SHP77 (cell line): ENCODE measurements around the gene ZNF180.
A peak's percentile ranks its signal among the peaks of the same experiment; 100 is the strongest.
"Not testable (repeated sequence)": the region's sequence is repeated elsewhere in the genome, so short reads cannot be mapped to it uniquely, and the experiment has no call there.

ENCODE experiments used
- DNase-seq, 2 experiments: peaks; one replicate each; lab custom pipeline; 2025; lab: John Stamatoyannopoulos, UW

The ZNF180 gene

DNA sequence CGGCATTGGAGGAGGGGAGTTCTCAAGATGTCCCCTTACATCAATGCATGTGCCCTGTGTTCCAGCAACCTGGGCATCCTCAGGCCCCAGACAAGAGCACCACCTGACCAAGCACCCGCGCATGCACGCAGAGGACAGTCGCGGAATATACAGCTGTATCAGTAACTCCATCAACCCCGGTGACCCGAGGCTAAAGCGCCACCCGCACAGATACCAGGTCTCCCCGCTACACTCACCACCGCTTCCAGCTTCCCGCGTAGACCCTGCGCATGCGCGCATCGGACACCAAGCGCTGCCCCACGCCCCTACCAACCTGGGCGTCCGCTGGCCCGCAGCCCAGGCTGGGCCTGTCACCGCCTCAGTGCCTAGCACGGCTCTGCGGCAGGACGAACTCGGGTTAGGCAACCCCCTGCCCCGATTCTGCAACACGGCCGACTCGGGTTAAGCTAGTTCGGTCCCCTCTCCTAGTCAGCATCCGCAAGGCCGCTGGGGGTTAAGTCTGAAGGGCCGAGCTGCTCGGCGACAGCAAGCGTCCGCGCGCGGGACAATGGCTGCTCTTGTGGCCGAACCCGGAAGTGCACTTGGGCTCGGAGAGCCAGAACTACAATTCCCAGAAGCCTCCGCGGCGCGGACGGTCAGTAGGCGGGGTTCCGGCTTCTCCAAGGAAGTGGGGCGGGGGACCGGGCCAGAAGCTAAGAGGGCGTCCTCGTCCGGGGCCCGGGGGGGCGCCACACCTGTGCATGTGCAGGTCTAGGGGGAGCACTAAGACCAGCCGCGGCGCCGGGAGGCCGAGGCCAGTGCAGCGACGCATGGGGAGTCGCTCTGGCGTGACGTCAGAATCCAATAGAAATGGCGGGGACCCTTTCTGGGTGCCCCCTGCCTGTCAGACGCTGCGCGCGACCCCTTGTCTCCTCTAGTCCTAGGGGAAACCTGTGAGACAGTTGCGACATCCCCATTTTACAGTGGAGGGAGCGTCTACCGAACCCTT is at the start of gene ZNF180:
Gene ZNF180, minus strand, starts transcription at position 561 of the 988 bp plus-strand sequence. CDS start 3,188 bp downstream, outside the sequence.
- DNase-seq: peak; percentile 92 to 95

DNA sequence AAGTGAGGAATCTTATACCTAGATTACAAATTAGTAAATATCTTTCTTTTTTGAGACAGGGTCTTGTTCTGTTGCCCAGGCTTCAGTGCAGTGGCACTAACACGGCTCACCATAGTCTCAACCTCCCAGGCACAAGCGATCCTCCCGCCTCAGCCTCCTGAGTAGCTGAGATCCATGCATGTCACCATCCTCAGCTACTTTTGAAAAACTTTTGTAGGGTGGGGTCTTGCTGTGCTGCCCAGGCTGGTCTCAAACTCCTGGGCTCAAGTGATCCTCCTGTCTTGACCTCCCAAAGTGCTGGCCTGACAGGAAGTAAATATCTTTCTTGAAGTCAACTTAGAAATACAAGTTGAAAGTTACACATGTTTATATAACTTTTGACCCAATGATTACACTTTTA is 49.2 kb upstream of the ZNF180 start:
- DNase-seq: no peak

DNA sequence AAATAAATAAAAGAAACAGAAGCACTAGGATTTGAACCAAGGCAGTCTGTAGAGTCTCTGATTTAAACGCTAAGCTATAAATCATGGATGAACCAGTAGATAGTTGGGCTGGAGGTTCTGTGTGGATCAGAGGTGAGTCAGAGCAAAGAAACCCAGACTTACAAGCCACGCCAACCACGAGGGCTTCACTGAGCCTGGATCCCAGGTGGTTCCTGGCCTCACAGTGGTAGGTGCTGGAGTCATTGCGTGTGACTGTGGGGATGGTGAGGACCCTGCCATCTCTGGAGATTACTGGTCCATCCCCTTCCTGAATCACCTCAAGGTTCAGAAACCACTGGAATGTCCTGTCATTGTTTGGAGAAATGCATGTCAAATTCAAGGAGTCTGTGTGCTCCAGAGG is 48.4 kb upstream of the ZNF180 start:
- no peak for DNase-seq

DNA sequence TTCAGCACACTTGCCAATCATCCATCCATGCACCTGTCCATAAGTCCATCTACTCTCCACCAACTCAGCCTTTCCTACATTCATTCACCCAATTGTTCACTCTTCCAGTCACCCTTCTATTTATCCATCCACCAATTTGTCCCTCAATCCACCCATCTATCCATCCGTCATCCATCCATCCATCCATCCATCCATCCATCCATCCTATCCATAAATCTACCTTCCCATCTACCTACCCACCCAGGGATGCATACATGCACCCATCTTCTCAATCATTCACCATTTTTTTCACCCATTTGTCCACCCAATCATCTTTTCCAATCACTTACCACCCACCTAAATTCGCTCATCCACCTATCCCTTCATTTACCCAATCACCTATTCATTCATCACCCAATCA is 43.7 kb upstream of the ZNF180 start:
- DNase-seq: no peak

DNA sequence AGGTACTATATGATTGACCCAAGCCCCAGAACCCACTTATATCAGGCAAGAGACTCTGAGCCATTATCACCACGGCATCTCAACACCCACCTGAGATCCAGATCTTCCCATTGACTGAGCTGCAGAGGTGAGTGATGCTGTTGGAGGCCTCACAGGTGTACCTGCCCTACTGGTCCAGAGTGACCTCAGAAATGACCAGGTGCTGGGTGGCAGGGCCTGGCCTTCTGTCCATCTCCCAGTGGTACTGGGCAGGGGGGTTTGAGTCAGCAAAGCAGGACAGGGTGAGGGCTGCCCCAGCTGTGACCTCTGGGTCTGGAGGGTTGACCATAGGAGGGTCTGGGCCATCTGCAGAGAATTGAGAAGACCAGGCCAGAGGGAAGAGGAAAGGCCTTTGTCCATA is 42.3 kb upstream of the ZNF180 start:
- DNase-seq: no peak

DNA sequence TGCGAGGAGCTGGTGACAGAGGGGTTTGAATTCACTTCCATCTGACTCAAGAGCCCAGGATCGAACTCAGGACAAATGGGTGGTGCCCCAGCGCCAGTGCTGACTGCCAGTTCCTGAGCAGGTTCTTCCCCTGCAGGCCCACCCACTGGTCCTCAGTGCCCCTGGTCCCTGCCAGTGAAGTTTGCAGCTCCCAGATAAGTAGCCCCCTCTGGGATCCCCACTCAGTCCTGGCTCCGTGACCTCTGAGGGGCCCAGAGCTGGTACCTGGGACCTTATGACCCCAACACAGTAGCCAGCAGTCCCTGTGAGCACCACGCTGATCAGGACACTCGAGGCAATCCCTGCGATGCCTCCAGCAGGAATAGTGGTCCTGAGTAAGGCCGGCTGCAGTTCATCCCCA is 40.4 kb upstream of the ZNF180 start:
- DNase-seq: no peak

DNA sequence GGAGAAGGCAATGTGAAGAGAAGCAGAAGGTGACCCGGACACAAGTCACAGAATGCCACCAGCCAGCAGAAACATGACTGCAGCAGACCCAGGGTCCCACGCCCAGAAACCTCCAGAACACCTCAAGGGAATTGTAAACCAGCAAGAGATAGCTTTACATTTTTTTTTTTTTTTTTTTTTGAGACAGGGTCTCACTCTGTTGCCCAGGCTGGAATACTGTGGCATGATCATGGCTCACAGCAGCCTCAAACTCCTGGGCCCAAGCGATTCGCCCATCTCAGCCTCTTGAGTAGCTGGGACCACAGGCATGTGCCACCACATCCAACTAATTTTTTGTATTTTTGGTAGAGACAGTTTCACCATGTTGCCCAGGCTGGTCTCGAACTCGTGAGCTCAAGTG is 39.7 kb upstream of the ZNF180 start:
- DNase-seq: no peak

DNA sequence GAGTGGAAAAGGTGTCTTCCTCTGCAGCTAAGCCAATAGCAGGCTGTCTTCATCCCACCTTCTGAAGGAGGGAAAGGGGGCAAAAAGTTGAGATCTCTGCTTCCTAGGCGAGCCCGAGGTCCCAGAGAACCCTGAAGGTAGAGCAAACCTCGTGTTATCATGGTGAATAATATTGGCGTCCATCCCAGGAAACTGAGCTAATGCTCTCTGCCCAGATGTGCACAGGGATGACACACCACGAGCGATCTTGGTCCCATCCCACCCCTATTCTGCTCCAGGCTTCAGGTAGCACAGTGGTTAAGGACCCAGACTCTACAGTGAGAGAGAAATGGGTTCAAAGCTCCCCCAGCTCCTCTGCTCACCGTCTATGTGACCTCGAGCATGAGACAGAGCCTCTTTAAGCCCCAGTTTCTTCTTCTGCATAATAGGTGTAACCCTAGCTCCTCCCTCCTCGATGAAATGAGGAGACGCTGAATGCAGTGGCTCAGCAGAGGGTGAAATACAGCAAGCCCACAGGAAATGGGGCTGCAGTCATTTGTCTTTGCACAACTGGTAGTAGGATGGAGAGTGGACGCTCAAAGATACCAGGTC is 39.0 kb upstream of the ZNF180 start:
- DNase-seq: no peak

DNA sequence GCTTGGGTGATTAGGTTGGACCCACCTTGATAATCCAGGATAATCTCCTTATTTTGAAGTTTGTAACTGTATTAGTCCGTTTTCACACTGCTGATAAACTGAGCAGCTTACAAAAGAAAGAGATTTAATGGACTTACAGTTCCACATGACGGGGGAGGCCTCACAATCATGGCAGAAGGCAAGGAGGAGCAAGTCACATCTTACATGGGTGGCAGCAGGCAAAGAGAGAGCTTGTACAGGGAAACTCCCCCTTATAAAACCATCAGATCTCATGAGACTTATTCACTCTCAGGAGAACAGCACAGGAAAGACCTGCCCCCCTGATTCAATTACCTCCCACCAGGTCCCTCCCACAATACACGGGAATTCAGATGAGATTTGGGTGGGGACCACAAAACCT is 35.0 kb upstream of the ZNF180 start:
- not testable (repeated sequence) for DNase-seq

DNA sequence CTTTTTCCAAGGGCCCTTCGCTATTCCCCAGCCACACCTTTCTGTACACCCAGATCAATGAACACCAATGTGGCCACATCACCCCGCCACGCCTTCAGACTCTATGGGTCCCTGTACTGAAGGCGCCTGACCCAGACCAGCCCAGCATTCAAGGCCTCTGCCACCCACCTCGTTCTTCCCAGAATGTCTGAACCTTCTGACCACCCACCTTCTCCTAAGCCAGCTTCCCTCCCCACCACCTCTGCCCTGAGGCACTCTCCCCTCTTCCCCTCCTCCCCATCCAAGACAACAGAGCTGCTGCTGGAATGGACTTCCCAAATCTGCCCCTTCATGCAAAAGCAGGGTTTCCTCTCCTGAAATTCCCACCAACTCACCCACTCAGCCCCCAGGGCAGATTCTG is 32.5 kb upstream of the ZNF180 start:
- DNase-seq: no peak

DNA sequence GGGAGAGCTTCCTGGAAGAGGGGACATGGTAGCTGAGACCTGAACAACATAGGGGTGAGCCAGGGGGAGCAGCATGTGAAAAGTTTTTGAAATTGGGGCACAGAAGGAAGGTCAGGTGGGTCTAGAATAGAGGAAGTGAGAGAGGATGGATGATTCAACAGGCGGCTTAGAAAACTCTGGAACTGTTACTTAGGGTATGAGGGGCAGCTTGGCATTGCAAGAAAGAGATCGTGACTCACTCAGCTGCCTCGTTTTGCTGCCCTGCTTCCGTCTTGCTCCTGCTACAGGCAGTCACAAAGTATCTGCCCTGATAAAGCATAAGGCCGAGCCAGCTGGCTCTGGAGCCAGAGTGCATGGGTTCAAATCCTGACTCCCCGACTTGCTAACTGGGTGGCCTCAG is 30.5 kb upstream of the ZNF180 start:
- no peak for DNase-seq

DNA sequence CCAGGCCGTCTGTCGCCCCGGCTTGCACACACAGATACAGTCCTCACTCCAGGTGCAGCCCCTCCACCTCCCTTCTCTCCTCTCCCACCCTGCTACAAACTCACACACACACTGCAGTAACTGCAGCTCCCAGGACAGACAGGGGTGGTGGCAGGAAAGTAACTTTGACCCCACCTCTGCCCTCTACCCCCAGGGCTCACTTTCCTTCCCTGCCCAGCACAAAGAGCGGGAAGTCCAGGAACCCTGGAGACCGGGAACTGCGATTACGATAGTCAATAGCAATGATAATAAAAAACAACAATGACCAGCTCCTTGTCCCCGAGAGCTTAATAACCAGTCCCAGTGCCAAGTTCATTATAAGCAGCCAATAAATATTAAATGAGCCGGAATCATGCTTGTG is 29.2 kb upstream of the ZNF180 start, which contains the start of gene CEACAM20:
Gene CEACAM20, minus strand, starts transcription at position 140 of the 400 bp plus-strand sequence. CDS start 166 bp downstream, outside the sequence.
- no peak for DNase-seq

DNA sequence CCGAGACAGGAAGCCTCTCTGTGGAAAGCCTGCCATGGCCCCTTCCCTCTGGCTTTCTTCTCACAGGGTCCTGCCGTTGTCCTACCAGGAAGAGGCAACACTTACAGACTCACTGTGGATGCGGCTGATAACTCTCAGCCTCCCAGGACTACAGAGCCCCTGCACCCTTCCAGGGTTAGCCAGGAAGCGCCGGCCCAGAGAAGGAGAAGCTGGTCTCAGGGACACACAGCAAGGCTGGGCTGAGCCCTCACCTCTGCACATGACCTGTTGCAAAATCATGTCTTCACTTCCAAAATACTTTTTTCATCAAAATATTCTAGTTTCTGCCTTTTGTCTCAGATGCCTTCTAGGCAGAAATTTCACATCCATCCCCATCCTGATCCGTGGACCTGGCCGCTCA is 27.2 kb upstream of the ZNF180 start:
- DNase-seq: no peak

DNA sequence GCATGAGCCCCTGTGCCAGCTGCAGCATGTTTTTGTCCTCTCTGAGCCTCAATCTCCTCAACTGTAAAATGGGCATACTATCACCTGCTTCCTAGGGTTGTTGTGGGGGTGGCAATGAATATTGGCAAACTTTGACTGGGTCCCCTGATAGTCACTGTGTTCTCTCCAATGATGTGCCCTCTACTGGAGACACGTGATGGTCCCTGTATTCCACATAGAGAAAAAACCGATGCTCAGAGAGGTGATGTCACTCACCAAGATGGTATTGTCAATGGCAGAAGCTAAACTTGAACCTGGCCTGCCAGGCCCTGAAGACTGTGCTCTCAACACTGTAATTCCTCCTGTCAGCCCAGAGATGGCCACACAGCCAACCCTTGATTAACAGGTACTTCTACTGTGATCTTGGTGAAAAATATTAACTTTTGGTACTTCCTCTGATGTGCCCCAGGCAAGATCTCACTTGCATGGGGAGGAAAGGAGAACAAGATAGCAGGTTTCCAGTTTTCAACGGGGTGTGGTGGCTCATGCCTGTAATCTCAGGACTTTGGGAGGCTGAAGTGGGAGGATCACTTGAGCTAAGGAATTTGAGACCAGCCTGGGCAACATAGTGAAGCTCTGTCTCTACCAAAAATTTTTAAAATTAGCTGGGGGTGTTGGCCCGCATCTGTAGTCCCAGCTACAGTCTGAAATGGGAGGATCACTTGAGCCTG is 25.6 kb upstream of the ZNF180 start:
- DNase-seq: no peak

DNA sequence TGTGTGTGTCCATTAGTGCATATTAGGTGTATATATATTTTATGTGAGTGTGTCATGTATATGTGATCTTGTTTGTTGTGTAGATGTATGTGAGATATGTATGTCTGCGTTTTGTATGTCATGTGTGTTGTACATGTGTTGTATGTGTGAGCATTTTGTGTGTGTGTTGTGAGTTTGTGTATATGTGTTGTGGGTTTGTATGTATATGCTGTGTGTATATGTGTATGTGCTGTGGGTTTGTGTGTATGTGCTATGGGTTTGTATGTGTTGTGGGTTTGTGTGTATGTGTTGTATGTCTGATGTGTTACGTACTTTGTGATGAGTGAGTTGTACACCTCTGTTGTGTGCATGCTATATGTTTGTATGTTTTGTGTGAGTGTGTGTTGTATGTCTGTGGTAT is 21.0 kb upstream of the ZNF180 start:
- DNase-seq: no peak

DNA sequence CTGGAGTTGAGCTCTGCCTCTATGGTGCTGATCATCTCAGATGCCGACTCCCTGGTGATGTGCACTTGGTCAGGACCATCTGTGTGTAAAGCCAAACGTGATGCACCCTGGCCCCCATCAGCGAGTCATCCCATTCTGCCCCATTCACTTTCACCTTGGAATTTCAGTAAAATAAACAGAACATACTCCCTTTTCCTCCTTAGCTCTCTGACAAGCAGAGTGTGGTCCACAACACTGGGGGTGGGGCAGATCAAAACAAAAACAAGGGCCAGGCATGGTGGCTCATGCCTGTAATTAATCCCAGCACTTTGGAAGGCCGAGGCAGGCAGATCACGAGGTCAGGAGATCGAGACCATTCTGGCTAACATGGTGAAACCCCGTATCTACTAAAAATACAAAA is 16.8 kb upstream of the ZNF180 start:
- DNase-seq: no peak

DNA sequence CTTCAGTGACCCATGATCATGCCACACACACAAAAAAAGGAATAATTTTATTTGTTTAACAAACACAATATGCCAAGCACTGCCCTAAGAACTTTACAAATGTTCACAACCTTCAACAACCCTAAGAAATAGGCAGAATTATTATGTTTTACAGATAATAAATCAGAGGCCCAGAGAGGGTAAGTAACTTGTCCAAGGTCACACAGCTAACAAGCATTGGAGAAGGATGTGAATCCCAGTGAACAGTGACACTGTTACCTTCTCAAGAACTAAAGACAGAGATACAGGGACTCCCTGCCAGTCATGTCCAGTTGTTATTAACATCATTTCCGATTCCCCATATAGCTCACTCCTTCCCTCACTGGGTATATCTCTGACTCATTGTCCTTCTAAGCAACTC is 15.6 kb upstream of the ZNF180 start:
- DNase-seq: no peak

DNA sequence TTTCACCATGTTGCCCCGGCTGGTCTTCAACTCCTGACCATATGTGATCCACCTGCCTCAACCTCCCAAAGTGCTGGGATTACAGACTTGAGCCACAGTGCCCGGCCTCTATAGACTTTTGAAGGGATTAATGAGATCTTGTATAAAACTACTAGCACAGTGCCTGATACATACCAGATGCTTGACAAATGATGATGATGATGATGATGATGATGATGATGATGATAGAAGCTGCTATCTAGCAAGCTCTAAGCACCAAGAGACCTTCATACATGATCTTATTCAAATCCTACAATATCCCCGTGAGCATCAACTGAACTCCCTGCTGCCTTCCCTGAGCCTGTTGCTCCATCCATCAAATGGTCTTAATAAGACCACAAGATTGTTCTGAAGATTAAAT is 14.7 kb upstream of the ZNF180 start:
- no peak for DNase-seq

DNA sequence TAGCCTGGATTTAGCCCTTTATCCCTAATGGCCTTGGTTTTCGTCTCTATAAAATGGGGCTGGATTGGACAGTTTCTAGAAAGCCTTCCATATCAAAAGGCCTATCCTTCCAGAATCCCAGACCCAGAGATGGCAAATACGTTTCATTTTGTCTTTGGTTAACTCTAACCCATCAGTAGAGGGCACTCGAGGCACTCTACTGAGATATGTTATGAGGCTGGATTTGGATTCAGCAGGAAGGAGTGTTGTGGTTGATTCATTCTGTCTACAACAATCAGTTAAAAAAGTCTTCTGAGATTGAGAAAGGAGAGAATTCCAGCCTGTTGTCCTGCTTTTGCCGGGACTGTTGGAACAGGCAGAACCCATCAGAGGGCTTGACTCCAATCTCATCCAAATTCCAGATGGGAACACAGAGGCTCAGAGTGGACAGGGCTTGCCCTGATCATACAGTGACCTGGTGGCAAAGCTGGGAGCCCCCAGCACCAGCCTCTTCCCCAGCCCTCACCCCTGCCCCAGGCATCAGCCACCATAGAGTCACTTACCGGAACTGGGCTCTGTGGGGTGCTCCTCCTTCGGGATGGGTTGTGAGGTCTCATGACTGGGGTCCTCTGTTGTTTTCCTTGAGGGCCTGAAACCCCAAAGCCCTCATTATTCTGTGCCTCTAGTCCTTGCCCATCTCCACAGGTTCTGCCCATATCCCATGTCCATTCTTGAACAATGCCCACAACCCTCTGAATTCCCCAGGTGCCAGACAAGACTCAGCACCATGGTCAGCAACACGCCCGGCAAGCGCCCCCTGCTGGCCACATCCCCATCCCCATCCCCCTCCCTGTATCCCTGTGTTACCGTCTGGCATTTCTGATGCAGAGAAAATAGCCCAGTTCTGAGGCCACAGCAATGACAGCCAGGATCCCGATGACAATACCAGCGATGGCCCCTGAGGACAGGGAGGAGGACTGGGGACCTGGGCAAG is 12.3 kb upstream of the ZNF180 start:
- DNase-seq: peak in 1 of 2 experiments; percentile 33

DNA sequence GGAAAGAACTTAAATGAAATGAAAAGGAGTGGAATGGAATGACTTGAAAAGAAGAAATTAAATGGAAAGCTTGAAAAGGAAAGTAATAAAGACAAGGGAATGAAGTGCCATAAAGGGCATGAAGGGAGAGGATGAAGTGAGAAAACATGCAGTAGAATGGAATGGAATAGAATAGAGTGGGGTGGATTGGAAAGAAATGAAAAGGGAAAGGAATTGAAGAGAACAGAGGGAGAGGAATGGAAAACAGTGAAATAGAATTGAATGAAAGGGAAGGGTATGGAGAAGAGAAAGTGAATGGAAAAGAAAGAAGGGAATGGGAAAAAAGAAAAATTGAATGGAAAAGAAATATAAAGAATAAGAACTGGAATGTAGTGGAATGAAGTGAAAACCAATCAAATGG is 9.2 kb upstream of the ZNF180 start:
- no peak for DNase-seq

DNA sequence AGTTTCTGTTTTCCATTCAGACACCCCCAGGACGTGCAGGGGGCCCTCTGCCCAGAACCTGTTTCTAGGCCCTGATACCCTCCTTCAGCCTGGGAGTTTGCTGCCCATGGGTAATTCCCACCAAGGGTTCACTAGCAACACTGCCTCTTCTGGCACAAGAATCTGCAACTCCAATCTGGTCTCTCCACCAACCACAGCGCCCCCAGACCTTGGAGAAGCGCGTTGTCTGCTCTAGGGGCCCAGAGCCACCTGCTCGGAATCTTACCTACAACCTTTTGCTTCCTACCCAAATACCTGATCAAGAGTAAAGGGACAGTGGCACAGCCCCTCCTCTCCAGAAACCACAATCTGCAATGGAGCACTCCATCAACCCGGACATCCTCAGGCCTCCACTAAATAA is 763 bp downstream of the ZNF180 start:
- no peak for DNase-seq
